MM.1S (cell line): ENCODE measurements around the gene LIPJ.

ENCODE experiments used
- DNase-seq: peaks from one replicate; pipeline ENCODE4 v3.0.0-alpha.2; 2015
- H2AFZ ChIP-seq: fragments of 300-600 bp; sonication (generic); 2 replicates; pipeline ENCODE4 v1.6.0; 2016; ENCODE audit warnings: antibody characterized with exemption, low read length
- H3F3A ChIP-seq: fragments of 300-600 bp; sonication (generic); 2 replicates; pipeline ENCODE4 v1.6.1; 2016; ENCODE audit warnings: mild to moderate bottlenecking, antibody characterized with exemption, low read length, moderate library complexity, mixed read lengths; ENCODE audit not compliant: insufficient read depth
- H3K27ac ChIP-seq: fragments of 300-600 bp; sonication (generic); 2 replicates; pipeline ENCODE4 v1.5.1; 2016; ENCODE audit warnings: mild to moderate bottlenecking, low read length
- H3K27me3 ChIP-seq: fragments of 300-600 bp; sonication (generic); replicated peaks from 2 replicates; pipeline ENCODE4 v1.6.0; 2016; ENCODE audit warnings: low read length; ENCODE audit not compliant: insufficient read depth
- H3K36me3 ChIP-seq: fragments of 300-600 bp; sonication (generic); replicated peaks from 2 replicates; pipeline ENCODE4 v1.6.1; 2016; ENCODE audit warnings: mild to moderate bottlenecking, low read length, mixed read lengths; ENCODE audit not compliant: insufficient read depth
- H3K4me1 ChIP-seq: fragments of 300-600 bp; sonication (generic); 2 replicates; pipeline ENCODE4 v1.6.1; 2016; ENCODE audit warnings: low read length, mixed read lengths
- H3K4me2 ChIP-seq: fragments of 300-600 bp; sonication (generic); 2 replicates; pipeline ENCODE4 v1.6.0; 2016; ENCODE audit warnings: low read depth, low read length
- H3K4me3 ChIP-seq: fragments of 300-600 bp; sonication (generic); 2 replicates; pipeline ENCODE4 v1.5.1; 2016; ENCODE audit warnings: low read length, mixed read lengths
- H3K79me2 ChIP-seq: fragments of 300-600 bp; sonication (generic); 2 replicates; pipeline ENCODE4 v1.6.1; 2016; ENCODE audit warnings: mixed run types, low read length, mixed read lengths
- H3K9ac ChIP-seq: fragments of 300-600 bp; sonication (generic); 2 replicates; pipeline ENCODE4 v1.6.1; 2016; ENCODE audit warnings: low read length, mixed read lengths
- H3K9me2 ChIP-seq: fragments of 300-600 bp; sonication (generic); replicated peaks from 2 replicates; pipeline ENCODE4 v1.6.1; 2016; ENCODE audit warnings: mild to moderate bottlenecking, low read length, mixed read lengths; ENCODE audit not compliant: insufficient read depth
- H3K9me3 ChIP-seq: fragments of 300-600 bp; sonication (generic); replicated peaks from 2 replicates; pipeline ENCODE4 v1.6.1; 2016; ENCODE audit warnings: mild to moderate bottlenecking, low read length, mixed read lengths; ENCODE audit not compliant: insufficient read depth
- H4K20me1 ChIP-seq: fragments of 300-600 bp; sonication (generic); 2 replicates; pipeline ENCODE4 v1.6.1; 2016; ENCODE audit warnings: mild to moderate bottlenecking, low read length, moderate library complexity, mixed read lengths; ENCODE audit not compliant: insufficient read depth
- EZH2 ChIP-seq: fragments of 300-600 bp; sonication (generic); optimal IDR thresholded peaks from 2 replicates; pipeline ENCODE3; 2017; ENCODE audit warnings: low read depth, mild to moderate bottlenecking, antibody characterized with exemption, low read length, mixed read lengths
- EZH2phosphoT487 ChIP-seq: fragments of 300-600 bp; sonication (generic); IDR thresholded peaks from 2 replicates; pipeline ENCODE4 v1.6.1; 2018; ENCODE audit warnings: antibody characterized with exemption, low read length
- TF ChIP-seq, protein P1 (sequence below): fragments of 300-600 bp; sonication (generic); IDR thresholded peaks from 2 replicates; pipeline ENCODE4 v1.5.1; 2016; ENCODE audit warnings: antibody characterized with exemption, low read length, mixed read lengths

LIPJ gene

GRCh38 chr10:88544140-88544870, 42.3 kb upstream of the LIPJ start:
- no peak overlapping the region for H3K27ac ChIP-seq

DNA sequence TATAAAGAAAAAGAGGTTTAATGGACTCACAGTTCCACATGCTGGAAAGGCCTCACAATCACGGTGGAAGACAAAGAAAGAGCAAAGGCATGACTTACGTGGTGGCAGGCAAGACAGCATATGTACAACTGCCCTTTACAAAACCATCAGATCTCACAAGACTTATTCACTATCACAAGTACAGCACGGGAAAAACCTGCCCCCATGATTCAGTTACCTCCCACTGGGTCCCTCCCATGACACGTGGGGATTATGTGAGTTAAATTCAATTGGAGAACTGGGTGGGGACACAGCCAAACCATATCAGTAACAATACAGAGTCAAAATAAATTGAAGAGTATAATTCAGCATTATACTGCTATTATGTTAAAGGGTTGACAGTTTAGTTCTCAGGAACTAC, 41.2 kb upstream of the LIPJ start:
- Histone ChIP-seq H3F3A (no peaks in the 10 kb centered on the region), H3K27ac (no peak overlapping the region), H2AFZ (no peak overlapping the region), H3K9me3 (no peaks in the 10 kb centered on the region), H3K36me3 (no peaks in the 10 kb centered on the region), H3K4me1 (no peaks in the 10 kb centered on the region), H3K9ac (no peak overlapping the region), H3K9me2 (no peaks in the 10 kb centered on the region), H3K79me2 (no peaks in the 10 kb centered on the region), H3K4me3 (no peak overlapping the region), H3K27me3 (no peaks in the 10 kb centered on the region), H4K20me1 (no peaks in the 10 kb centered on the region), H3K4me2 (no peak overlapping the region)
- TF ChIP-seq EZH2 (no peak), EZH2phosphoT487 (no peak)
- TF ChIP-seq, protein P1, sequence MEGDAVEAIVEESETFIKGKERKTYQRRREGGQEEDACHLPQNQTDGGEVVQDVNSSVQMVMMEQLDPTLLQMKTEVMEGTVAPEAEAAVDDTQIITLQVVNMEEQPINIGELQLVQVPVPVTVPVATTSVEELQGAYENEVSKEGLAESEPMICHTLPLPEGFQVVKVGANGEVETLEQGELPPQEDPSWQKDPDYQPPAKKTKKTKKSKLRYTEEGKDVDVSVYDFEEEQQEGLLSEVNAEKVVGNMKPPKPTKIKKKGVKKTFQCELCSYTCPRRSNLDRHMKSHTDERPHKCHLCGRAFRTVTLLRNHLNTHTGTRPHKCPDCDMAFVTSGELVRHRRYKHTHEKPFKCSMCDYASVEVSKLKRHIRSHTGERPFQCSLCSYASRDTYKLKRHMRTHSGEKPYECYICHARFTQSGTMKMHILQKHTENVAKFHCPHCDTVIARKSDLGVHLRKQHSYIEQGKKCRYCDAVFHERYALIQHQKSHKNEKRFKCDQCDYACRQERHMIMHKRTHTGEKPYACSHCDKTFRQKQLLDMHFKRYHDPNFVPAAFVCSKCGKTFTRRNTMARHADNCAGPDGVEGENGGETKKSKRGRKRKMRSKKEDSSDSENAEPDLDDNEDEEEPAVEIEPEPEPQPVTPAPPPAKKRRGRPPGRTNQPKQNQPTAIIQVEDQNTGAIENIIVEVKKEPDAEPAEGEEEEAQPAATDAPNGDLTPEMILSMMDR = no peak
- no peak for DNase-seq

More at GRCh38 chr10:88544140-88544870, 42.3 kb upstream of the LIPJ start:
- no peaks in the 10 kb centered on the region for H3K9me3 ChIP-seq
- no peak overlapping the region for H3K9ac ChIP-seq
- H4K20me1 ChIP-seq = no peaks in the 10 kb centered on the region
- H3F3A ChIP-seq = no peaks in the 10 kb centered on the region
- H3K4me1 ChIP-seq = no peaks in the 10 kb centered on the region
- no peaks in the 10 kb centered on the region for H3K79me2 ChIP-seq
- no peak overlapping the region for H3K4me3 ChIP-seq
- H3K36me3 ChIP-seq = no peaks in the 10 kb centered on the region
- H3K27me3 ChIP-seq = no peaks in the 10 kb centered on the region
- TF ChIP-seq EZH2 = no peak
- TF ChIP-seq, protein P1 = no peak
- TF ChIP-seq EZH2phosphoT487 = no peak
- no peak overlapping the region for H2AFZ ChIP-seq
- no peaks in the 10 kb centered on the region for H3K9me2 ChIP-seq
- no peak overlapping the region for H3K4me2 ChIP-seq
- no peak for DNase-seq

- no peaks in the 10 kb centered on the region for H3F3A ChIP-seq
- H3K9ac ChIP-seq = no peak overlapping the region
- no peaks in the 10 kb centered on the region for H3K79me2 ChIP-seq
- no peaks in the 10 kb centered on the region for H3K9me3 ChIP-seq
- no peak overlapping the region for H3K4me2 ChIP-seq
- no peak overlapping the region for H3K4me3 ChIP-seq
- H3K27ac ChIP-seq = no peak overlapping the region
- no peak for DNase-seq
- H3K27me3 ChIP-seq = no peaks in the 10 kb centered on the region
- H4K20me1 ChIP-seq = no peaks in the 10 kb centered on the region
- TF ChIP-seq EZH2phosphoT487 = no peak
- no peak for TF ChIP-seq EZH2
- TF ChIP-seq, protein P1 = no peak
- no peaks in the 10 kb centered on the region for H3K36me3 ChIP-seq
- H3K4me1 ChIP-seq = no peaks in the 10 kb centered on the region
- H3K9me2 ChIP-seq = no peaks in the 10 kb centered on the region
- no peak overlapping the region for H2AFZ ChIP-seq
Measured at GRCh38 chr10:88546497-88546896, 40.1 kb upstream of the LIPJ start.
